Spleen (tissue), 7 donors: Measurements from ENCODE around the gene C2orf80.

ENCODE experiments used
- CTCF ChIP-seq, 11 experiments: fragments of 200-600 bp in 7 of 11; fragments of 450-650 bp in 4 of 11; sonication (generic) in 4 of 11; IDR thresholded peaks in 8 of 11; conservative IDR thresholded peaks in 3 of 11; 1 replicate in 7 of 11; 2 replicates in 4 of 11; pipeline versions ENCODE4 v1.4.0 to v1.8.0; 2016 to 2021; ENCODE audit warnings: antibody characterized with exemption in 11 of 11, inconsistent platforms in 4 of 11, mild to moderate bottlenecking in 1 of 11
- POLR2A ChIP-seq, 3 donors: fragments of 450-650 bp; IDR thresholded peaks; one replicate each; pipeline ENCODE4 v1.5.1; 2017; ENCODE audit warnings: antibody characterized with exemption in 3 of 3, mild to moderate bottlenecking in 1 of 3
- POLR2AphosphoS5 ChIP-seq, 3 donors: sonication (generic); formaldehyde crosslinking; IDR thresholded peaks; one replicate each; pipeline ENCODE4 v1.5.1; 2017; ENCODE audit warnings: antibody characterized with exemption in 3 of 3
- donor health status: DM: no; HTN: no; CAD: no; lungs with moderate emphysema.
- donor health status: DM: no; HTN: no; CAD: no.
- donor health status: DM: no; HTN: no; CAD: no.

- TF ChIP-seq CTCF (IDR thresholded peaks at IDR 0.05 in 8 of 11, conservative IDR thresholded peaks at IDR 0.05 in 3 of 11) (peak; percentile 46 to 93 (median 82)), POLR2A (IDR thresholded peaks at IDR 0.05) (no peak), POLR2AphosphoS5 (IDR thresholded peaks at IDR 0.05) (peak in 1 of 3 donors; percentile 64)
Measured at GRCh38 chr2:208175069-208175839, 14.6 kb downstream of the C2orf80 start.
